Measurements from ENCODE around the gene ARID1B. TPM values are rescaled to one million over a fixed set of nuclear protein-coding genes. Genes with fewer than 3 reads are reported as not detected.

The ARID1B gene
- total RNA-seq, 1 donor from 2014 or later = 62.1 TPM

DNA sequence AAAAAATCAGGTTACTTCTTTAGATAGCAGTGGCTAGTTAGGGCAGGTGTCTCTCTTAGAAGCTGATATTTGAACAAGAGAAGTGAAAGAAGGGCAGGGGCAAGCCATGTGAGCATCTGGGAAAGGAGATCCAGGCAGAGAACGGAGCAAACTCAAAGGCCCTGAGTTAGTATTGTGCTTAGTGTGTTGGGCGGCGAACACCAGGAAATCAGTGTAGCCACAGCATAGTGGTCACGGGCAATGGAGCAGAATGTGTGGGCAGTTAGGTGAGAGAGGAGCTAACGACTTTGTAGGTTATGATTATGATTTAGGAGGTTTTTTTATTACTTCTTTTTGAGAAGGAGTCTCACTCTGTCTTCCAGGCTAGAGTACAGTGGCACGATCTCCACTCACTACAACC is 316.9 kb downstream of the ARID1B start:
- H2AFZ ChIP-seq (replicated peaks) = no peak overlapping the region
- Mint-ChIP-seq H3K9me3 (no peaks in the 10 kb centered on the region), H3K36me3 (peaks cover 15% of the 10 kb centered on the region), H3K4me3 (no peak overlapping the region), H3K4me1 (peaks cover 80% of the 10 kb centered on the region), H3K27ac (no peak overlapping the region), H3K27me3 (ENCODE audit: insufficient read depth, low read depth) (peaks cover 2% of the 10 kb centered on the region)
- H3K27ac ChIP-seq = no peak overlapping the region
- no peaks in the 10 kb centered on the region for H3K27me3 ChIP-seq
- peaks cover 25% of the 10 kb centered on the region for H3K79me2 ChIP-seq (ENCODE audit: low read depth)
- H3K4me3 ChIP-seq = no peak overlapping the region
- H3K4me1 ChIP-seq = peaks cover 72% of the 10 kb centered on the region
- no peak for DNase-seq (ENCODE audit: low spot score)
- TF ChIP-seq EZH2phosphoT487 (IDR thresholded peaks at IDR 0.05) = no peak
- TF ChIP-seq, protein P1, sequence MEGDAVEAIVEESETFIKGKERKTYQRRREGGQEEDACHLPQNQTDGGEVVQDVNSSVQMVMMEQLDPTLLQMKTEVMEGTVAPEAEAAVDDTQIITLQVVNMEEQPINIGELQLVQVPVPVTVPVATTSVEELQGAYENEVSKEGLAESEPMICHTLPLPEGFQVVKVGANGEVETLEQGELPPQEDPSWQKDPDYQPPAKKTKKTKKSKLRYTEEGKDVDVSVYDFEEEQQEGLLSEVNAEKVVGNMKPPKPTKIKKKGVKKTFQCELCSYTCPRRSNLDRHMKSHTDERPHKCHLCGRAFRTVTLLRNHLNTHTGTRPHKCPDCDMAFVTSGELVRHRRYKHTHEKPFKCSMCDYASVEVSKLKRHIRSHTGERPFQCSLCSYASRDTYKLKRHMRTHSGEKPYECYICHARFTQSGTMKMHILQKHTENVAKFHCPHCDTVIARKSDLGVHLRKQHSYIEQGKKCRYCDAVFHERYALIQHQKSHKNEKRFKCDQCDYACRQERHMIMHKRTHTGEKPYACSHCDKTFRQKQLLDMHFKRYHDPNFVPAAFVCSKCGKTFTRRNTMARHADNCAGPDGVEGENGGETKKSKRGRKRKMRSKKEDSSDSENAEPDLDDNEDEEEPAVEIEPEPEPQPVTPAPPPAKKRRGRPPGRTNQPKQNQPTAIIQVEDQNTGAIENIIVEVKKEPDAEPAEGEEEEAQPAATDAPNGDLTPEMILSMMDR (IDR thresholded peaks at IDR 0.05) = no peak
- no peak for TF ChIP-seq EZH2 (IDR thresholded peaks at IDR 0.05)
- no peak overlapping the region for H3K4me2 ChIP-seq
- H3K9ac ChIP-seq = no peak overlapping the region
- peaks cover 50% of the 10 kb centered on the region for H3F3A ChIP-seq (ENCODE audit: low read depth)
- no peaks in the 10 kb centered on the region for H3K9me3 ChIP-seq (ENCODE audit: low read depth)
- no peaks in the 10 kb centered on the region for H3K36me3 ChIP-seq
- peaks cover 47% of the 10 kb centered on the region for H4K20me1 ChIP-seq (ENCODE audit: low read depth)

DNA sequence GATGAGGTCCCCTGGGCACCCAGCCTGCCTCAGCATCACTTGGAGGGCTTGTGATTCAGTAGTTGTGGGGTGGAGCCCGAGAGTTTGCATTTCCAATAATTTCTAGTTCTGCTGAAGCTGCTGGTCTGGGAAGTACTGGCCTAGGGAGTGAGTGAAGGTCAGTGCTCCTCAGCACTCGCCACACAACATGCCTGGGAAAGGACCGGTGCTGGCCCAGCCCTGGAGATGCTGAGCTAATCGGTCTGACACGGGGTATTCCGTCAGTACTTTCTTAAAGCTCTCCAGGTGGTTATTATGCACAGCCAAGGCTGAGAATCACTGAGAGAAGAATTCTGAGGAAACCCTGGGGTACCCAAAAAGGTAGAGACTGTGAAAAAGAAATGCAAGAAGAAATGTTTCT is 317.9 kb downstream of the ARID1B start:
- Histone ChIP-seq H3F3A (ENCODE audit: low read depth) (peaks cover 40% of the 10 kb centered on the region), H4K20me1 (ENCODE audit: low read depth) (peaks cover 55% of the 10 kb centered on the region), H3K79me2 (ENCODE audit: low read depth) (peaks cover 24% of the 10 kb centered on the region), H3K27ac (no peak overlapping the region), H3K9ac (no peak overlapping the region), H3K27me3 (no peaks in the 10 kb centered on the region), H3K4me3 (no peak overlapping the region), H3K4me1 (peaks cover 66% of the 10 kb centered on the region), H2AFZ (replicated peaks) (no peak overlapping the region), H3K36me3 (no peaks in the 10 kb centered on the region), H3K9me3 (ENCODE audit: low read depth) (no peaks in the 10 kb centered on the region), H3K4me2 (no peak overlapping the region)
- TF ChIP-seq EZH2phosphoT487 (IDR thresholded peaks at IDR 0.05) (no peak), EZH2 (IDR thresholded peaks at IDR 0.05) (no peak)
- TF ChIP-seq, protein P1 (IDR thresholded peaks at IDR 0.05) = no peak
- no peak for DNase-seq (ENCODE audit: low spot score)
- Mint-ChIP-seq H3K9me3 (no peaks in the 10 kb centered on the region), H3K4me1 (peaks cover 76% of the 10 kb centered on the region), H3K4me3 (no peak overlapping the region), H3K27me3 (ENCODE audit: insufficient read depth, low read depth) (peaks cover 2% of the 10 kb centered on the region), H3K27ac (peak overlapping the region; percentile 16), H3K36me3 (peaks cover 15% of the 10 kb centered on the region)

DNA sequence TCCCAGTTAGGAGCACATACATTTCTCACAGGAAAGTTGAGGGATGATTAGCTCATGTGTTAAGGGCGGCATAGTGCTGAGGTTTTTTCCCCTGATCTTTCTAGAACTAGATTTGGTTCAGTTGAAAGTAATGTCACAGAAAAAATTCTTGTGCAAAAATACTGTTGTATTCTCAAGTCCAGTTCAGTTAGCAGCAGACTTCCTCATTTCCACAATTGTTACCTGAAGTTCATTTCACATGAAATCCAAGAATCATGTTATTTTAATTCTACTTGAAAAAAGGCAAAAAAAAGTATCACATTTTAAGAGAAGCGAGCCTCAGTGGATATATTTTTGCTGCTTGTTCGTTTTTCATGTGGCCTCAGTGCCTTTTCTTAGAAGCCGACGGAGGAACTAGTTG is 318.4 kb downstream of the ARID1B start:
- Histone ChIP-seq H3K36me3 (no peaks in the 10 kb centered on the region), H4K20me1 (ENCODE audit: low read depth) (peaks cover 53% of the 10 kb centered on the region), H3K4me2 (no peak overlapping the region), H3K4me3 (no peak overlapping the region), H3F3A (ENCODE audit: low read depth) (peaks cover 35% of the 10 kb centered on the region), H3K27me3 (no peaks in the 10 kb centered on the region), H3K79me2 (ENCODE audit: low read depth) (peaks cover 20% of the 10 kb centered on the region), H3K9ac (no peak overlapping the region), H3K27ac (no peak overlapping the region), H3K9me3 (ENCODE audit: low read depth) (no peaks in the 10 kb centered on the region), H3K4me1 (peaks cover 63% of the 10 kb centered on the region), H2AFZ (replicated peaks) (no peak overlapping the region)
- no peak overlapping the region for H3K27ac Mint-ChIP-seq
- no peak for DNase-seq (ENCODE audit: low spot score)
- peaks cover 2% of the 10 kb centered on the region for H3K27me3 Mint-ChIP-seq (ENCODE audit: insufficient read depth, low read depth)
- H3K4me1 Mint-ChIP-seq = peaks cover 76% of the 10 kb centered on the region
- TF ChIP-seq EZH2 (IDR thresholded peaks at IDR 0.05) = no peak
- TF ChIP-seq, protein P1 (IDR thresholded peaks at IDR 0.05) = no peak
- no peak for TF ChIP-seq EZH2phosphoT487 (IDR thresholded peaks at IDR 0.05)
- H3K36me3 Mint-ChIP-seq = peaks cover 15% of the 10 kb centered on the region
- no peak overlapping the region for H3K4me3 Mint-ChIP-seq
- H3K9me3 Mint-ChIP-seq = no peaks in the 10 kb centered on the region

Data from neural progenitor cell (in vitro differentiated cells).